Prostate gland (tissue), 2 donors: ENCODE data around the gene ECHS1.

ENCODE experiments used
- POLR2AphosphoS5 ChIP-seq: sonication (generic); formaldehyde crosslinking; IDR thresholded peaks from one replicate; pipeline ENCODE4 v1.6.1; 2017; ENCODE audit warnings: antibody characterized with exemption
- TF ChIP-seq, protein P1 (sequence below), 4 experiments: fragments of 200-600 bp in 2 of 4; fragments of 450-650 bp in 2 of 4; sonication (generic) in 2 of 4; IDR thresholded peaks; 1 replicate in 3 of 4; 2 replicates in 1 of 4; pipeline ENCODE4 v1.5.1; 2016 to 2019; ENCODE audit warnings: antibody characterized with exemption in 4 of 4, mild to moderate bottlenecking in 2 of 4, moderate library complexity in 2 of 4

DNA sequence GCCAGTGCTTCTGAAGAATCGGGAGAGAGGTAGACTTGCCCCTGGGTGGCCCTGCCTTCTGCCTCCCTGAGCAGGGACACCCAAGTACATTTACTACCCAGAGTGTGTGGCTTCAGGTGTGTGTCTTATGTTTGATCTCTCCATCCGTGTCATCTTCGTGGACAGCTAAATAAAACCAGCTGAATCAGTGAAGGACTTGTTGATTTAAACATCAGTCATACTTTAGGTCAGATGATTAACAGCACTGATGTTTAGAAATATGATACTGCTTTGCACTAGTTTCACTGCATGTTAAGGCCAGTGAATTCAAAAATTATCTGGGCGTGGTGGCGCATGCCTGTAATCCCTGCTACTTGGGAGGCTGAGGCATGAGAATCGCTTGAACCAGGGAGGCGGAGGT is 24.8 kb upstream of the ECHS1 start:
- TF ChIP-seq POLR2AphosphoS5 = no peak
- TF ChIP-seq, protein P1, sequence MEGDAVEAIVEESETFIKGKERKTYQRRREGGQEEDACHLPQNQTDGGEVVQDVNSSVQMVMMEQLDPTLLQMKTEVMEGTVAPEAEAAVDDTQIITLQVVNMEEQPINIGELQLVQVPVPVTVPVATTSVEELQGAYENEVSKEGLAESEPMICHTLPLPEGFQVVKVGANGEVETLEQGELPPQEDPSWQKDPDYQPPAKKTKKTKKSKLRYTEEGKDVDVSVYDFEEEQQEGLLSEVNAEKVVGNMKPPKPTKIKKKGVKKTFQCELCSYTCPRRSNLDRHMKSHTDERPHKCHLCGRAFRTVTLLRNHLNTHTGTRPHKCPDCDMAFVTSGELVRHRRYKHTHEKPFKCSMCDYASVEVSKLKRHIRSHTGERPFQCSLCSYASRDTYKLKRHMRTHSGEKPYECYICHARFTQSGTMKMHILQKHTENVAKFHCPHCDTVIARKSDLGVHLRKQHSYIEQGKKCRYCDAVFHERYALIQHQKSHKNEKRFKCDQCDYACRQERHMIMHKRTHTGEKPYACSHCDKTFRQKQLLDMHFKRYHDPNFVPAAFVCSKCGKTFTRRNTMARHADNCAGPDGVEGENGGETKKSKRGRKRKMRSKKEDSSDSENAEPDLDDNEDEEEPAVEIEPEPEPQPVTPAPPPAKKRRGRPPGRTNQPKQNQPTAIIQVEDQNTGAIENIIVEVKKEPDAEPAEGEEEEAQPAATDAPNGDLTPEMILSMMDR (IDR thresholded peaks at IDR 0.05) = no peak
